HepG2 (cell line): Measurements from ENCODE around the gene HSD11B1. TPM values are rescaled to one million over a fixed set of nuclear protein-coding genes. Genes with fewer than 3 reads are reported as not detected.

Experiments used
- ATAC-seq: fragments of 200-7000 bp; cut with Tn5 transposase; 3 replicates; pipeline ENCODE4 v1.9.1; 2020; ENCODE audit warnings: mild to moderate bottlenecking, moderate library complexity
- BruUV-seq: library from RNA; stranded (reverse); fragments of 400-500 nt; replicated peaks from 2 replicates; lab custom pipeline; 2021; lab: Mats Ljungman, UMichigan
- CTCF ChIA-PET: fragments of 300-600 bp; formaldehyde crosslinking; extraction: SDS; loops from one replicate; lab custom pipeline; 2021; ENCODE audit warnings: low total read pairs, inconsistent platforms, low intra/inter-chr PET ratio; lab: Yijun Ruan, JAX
- POLR2A ChIA-PET: fragments of 350-600 bp; sonication (Branson Sonifier 250); formaldehyde crosslinking; loops from one replicate; lab custom pipeline; 2020; ENCODE audit warnings: antibody characterized with exemption, inconsistent platforms; lab: Yijun Ruan, JAX
- DNase-seq: peaks from one replicate; pipeline ENCODE4 v3.0.0-alpha.2; 2015; ENCODE audit warnings: low spot score
- FAIRE-seq: peaks from 3 replicates; lab custom pipeline; 2011; peaks lifted over from hg19 to GRCh38; lab: Jason Lieb, UNC
- H2AFZ ChIP-seq: one replicate; pipeline ENCODE4 v1.6.1; 2011; ENCODE audit warnings: low read length, inconsistent platforms
- H3K27ac ChIP-seq: fragments of 300-600 bp; 3 replicates; pipeline ENCODE4 v1.8.0; 2011; ENCODE audit warnings: mixed run types, mild to moderate bottlenecking, mixed read lengths, low read length, inconsistent platforms; ENCODE audit not compliant: insufficient read depth; ENCODE audit errors: extremely low read length
- H3K27me3 ChIP-seq, 2 experiments: fragments of 200-600 bp in 1 of 2; 2 replicates in 1 of 2; 3 replicates in 1 of 2; pipeline versions ENCODE4 v1.6.0 to v1.8.0; 2011; ENCODE audit warnings: low read length in 2 of 2, mild to moderate bottlenecking in 2 of 2, moderate library complexity in 2 of 2, inconsistent platforms in 1 of 2; ENCODE audit not compliant: insufficient read depth in 2 of 2, control insufficient read depth in 1 of 2
- H3K36me3 ChIP-seq, 2 experiments: fragments of 200-600 bp in 1 of 2; replicated peaks in 1 of 2; 2 replicates in 1 of 2; 3 replicates in 1 of 2; pipeline versions ENCODE4 v1.5.1 to v1.8.0; 2011; ENCODE audit warnings: low read length in 2 of 2, inconsistent platforms in 1 of 2; ENCODE audit not compliant: insufficient read depth in 2 of 2, control insufficient read depth in 1 of 2
- H3K4me1 ChIP-seq: 2 replicates; pipeline ENCODE4 v1.5.1; 2012; ENCODE audit warnings: low read length, inconsistent platforms; ENCODE audit not compliant: insufficient read depth
- H3K4me2 ChIP-seq: 2 replicates; pipeline ENCODE4 v1.6.0; 2011; ENCODE audit warnings: low read depth, low read length, inconsistent platforms
- H3K4me3 ChIP-seq, 3 experiments: fragments of 200-600 bp in 1 of 3; sonication (generic), shearing (Covaris generic) in 1 of 3; replicated peaks in 1 of 3; 2 replicates each; pipeline ENCODE4 v1.5.1; 2011 to 2016; ENCODE audit warnings: low read length in 3 of 3, inconsistent platforms in 2 of 3, low read depth in 2 of 3, mild to moderate bottlenecking in 2 of 3, control low read depth in 1 of 3, mixed read lengths in 1 of 3; ENCODE audit not compliant: insufficient read depth in 1 of 3
- H3K79me2 ChIP-seq: one replicate; pipeline ENCODE4 v1.6.1; 2011; ENCODE audit warnings: low read length, inconsistent platforms; ENCODE audit not compliant: insufficient read depth
- H3K9ac ChIP-seq: 2 replicates; pipeline ENCODE4 v1.6.0; 2011; ENCODE audit warnings: mild to moderate bottlenecking, low read depth, low read length, inconsistent platforms; ENCODE audit not compliant: insufficient read depth
- H3K9me3 ChIP-seq: 2 replicates; pipeline ENCODE4 v1.5.1; 2012; ENCODE audit warnings: mild to moderate bottlenecking, low read length
- H4K20me1 ChIP-seq: 2 replicates; pipeline ENCODE4 v1.6.0; 2011; ENCODE audit warnings: inconsistent platforms, mild to moderate bottlenecking, low read length, moderate library complexity; ENCODE audit not compliant: insufficient read depth
- CEBPB ChIP-seq: IDR thresholded peaks from 2 replicates; pipeline ENCODE4 v1.6.1; 2011; ENCODE audit warnings: low read depth, low read length, improper control_type of control experiment, borderline replicate concordance
- HES4 ChIP-seq: sonication (generic); formaldehyde crosslinking; IDR thresholded peaks from 2 replicates; pipeline ENCODE4 v1.9.0; 2021; ENCODE audit warnings: mild to moderate bottlenecking, missing genetic modification reagents, borderline replicate concordance
- RARA ChIP-seq: IDR thresholded peaks from 2 replicates; pipeline ENCODE4 v1.6.1; 2016; ENCODE audit warnings: missing genetic modification reagents, missing compliant biosample characterization
- ZBTB38 ChIP-seq: sonication (generic); formaldehyde crosslinking; IDR thresholded peaks from 2 replicates; pipeline ENCODE4 v1.5.1; 2020; ENCODE audit warnings: mild to moderate bottlenecking, missing genetic modification reagents
- ZNF564 ChIP-seq: sonication (generic); formaldehyde crosslinking; IDR thresholded peaks from 2 replicates; pipeline ENCODE4 v1.8.1; 2023; ENCODE audit warnings: mild to moderate bottlenecking, missing genetic modification reagents
- WGBS: methylation state at CpG from one replicate; pipeline ENCODE4 v1.1.6; 2017; ENCODE audit warnings: low lambda C conversion rate; 5-methylcytosine and 5-hydroxymethylcytosine counted together
- in situ Hi-C: cut with HindIII; loops from 2 replicates; pipeline ENCODE4 v1.10.0; 2017; ENCODE audit warnings: low pct_unique_long_range_greater_than_20kb; ENCODE audit not compliant: extremely low pct_ligation_motif_present
- intact Hi-C: fragments of 100-400 bp; cut with micrococcal nuclease; formaldehyde crosslinking; loops from one replicate; pipeline ENCODE4 v1.10.0; 2022; ENCODE audit not compliant: unreplicated experiment
- polyA plus RNA-seq, 8 experiments: library from polyadenylated mRNA; depleted of rRNA in 3 of 8; stranded (reverse) in 7 of 8; unstranded in 1 of 8; fragments of >200 nt; fragmentation: Illumina TruSeq in 4 of 8; extraction: Trizol in 4 of 8; gene quantifications; 2 replicates each; pipeline versions ENCODE4 v1.2.1 to v1.2.3, GENCODE V29; 2011 to 2016; ENCODE audit warnings: low read depth in 4 of 8, missing spikeins in 1 of 8, mixed read lengths in 1 of 8; ENCODE audit not compliant: insufficient read depth in 1 of 8
- total RNA-seq, 5 experiments: library from RNA; depleted of rRNA; stranded (reverse); fragments of >200 nt; fragmentation: Illumina TruSeq; extraction: Trizol; gene quantifications; 2 replicates each; pipeline ENCODE4 v1.2.3, GENCODE V29; 2016; ENCODE audit warnings: low read depth in 1 of 5

Gene HSD11B1
- total and polyA plus RNA-seq, 2 of the 13 experiments (the other 11 are each of a cell fraction or from before 2014, with no cell fraction given): not detected

DNA sequence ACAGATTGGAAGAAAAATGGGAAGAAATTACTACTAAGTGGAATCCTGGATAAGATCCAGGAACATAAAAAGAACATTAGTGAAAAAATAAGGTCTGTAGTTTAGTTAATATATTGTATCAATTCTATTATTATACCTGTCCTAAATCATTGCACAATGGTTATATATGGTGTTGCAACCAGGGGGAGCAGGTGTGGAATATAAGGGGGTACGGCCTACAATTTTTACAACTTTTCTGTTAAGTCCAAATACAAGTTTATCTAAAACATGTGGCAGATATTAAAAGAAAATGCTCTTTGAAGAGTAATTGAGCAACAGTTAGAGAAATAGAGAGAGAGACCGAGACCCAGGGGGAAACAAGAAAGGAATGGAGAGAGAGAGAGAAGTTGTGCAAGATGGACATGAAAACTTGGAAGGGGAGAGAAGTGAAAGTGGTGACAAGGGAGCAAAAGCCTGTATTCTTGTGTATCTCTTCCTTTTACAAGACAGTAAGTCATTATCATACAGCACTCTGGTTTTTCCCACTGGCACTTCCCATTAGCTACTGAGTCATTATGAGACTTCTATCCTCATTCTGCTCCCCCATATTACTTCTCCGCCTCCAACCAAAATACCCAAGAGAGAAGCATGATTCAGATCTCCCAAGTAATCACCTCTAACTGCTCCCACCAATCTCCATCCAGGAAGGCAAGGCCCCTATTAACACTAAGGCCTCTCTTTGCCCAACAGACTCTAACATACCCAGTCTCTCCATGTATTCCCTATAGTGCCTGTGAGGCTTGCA, 29.0 kb downstream of the HSD11B1 start:
- intact Hi-C loops (no loop called here), in situ Hi-C loops (no loop called here)
- H3K9me3 ChIP-seq: no peaks in the 10 kb centered on the region
- CTCF ChIA-PET: no interaction called here
- H3K4me1 ChIP-seq: no peaks in the 10 kb centered on the region
- TF ChIP-seq CEBPB (peak; percentile 12; the same call in 1 of the 2 replicates), RARA (CRISPR knock-in tag) (no peak)
- ATAC-seq: no peak
- POLR2A ChIA-PET: no interaction called here
- H3K27me3 ChIP-seq: no peaks in the 10 kb centered on the region; a peak in 1 of 5 replicates
- H3K36me3 ChIP-seq: no peaks in the 10 kb centered on the region
- H3K4me3 ChIP-seq: no peak overlapping the region
- H3K79me2 ChIP-seq: no peaks in the 10 kb centered on the region
- no peak for DNase-seq
- H3K27ac ChIP-seq: no peak overlapping the region
- WGBS: 11% methylated on average over 3 of the region's 3 CpGs
- no peak overlapping the region for H3K4me2 ChIP-seq
- H2AFZ ChIP-seq: no peak overlapping the region
- no peak for FAIRE-seq
- no TSS peak for BruUV-seq
- H3K9ac ChIP-seq: no peak overlapping the region
- H4K20me1 ChIP-seq: no peaks in the 10 kb centered on the region

DNA sequence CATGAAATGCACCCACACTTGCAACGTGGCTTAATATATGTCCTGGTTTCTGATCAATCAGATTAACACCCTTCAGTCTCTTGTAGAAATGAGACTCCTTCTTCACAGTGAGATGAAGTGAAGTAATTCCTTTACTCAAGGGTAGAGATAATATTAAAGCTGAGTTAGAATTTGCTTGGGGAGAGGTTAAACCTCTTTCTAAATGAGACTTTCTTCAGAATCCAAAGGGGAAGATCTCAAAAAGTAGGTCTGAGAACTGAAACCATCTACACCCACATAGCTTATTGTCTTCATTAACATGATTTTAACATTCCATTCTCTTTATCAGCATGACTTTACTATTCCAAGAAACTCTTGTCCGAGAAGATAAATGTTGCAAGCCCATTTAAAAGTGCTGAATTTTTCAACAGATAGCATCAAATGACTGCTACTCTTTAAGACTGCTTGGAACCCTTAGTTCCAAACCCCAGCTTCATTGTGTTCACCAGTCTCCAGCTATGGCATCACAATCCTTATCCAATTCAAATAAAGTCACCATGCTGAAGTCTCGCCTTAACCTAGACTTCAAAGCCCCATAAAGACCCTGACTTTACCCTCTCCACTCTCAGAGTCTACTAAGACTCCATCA, 32.0 kb downstream of the HSD11B1 start:
- H3K4me1 ChIP-seq: no peaks in the 10 kb centered on the region
- 0% methylated on average over 3 of the region's 3 CpGs for WGBS
- in situ Hi-C loops (no loop called here), intact Hi-C loops (no loop called here)
- TF ChIP-seq HES4 (CRISPR knock-in tag) (no peak), ZNF564 (no peak), ZBTB38 (no peak)
- ATAC-seq (no peak), DNase-seq (no peak), FAIRE-seq (no peak)
- no peaks in the 10 kb centered on the region for H3K79me2 ChIP-seq
- no peaks in the 10 kb centered on the region for H3K36me3 ChIP-seq
- H3K9ac ChIP-seq: no peak overlapping the region
- no peaks in the 10 kb centered on the region for H4K20me1 ChIP-seq
- H3K27me3 ChIP-seq: no peaks in the 10 kb centered on the region; a peak in 2 of 5 replicates
- no peaks in the 10 kb centered on the region for H3K9me3 ChIP-seq
- no peak overlapping the region for H3K4me2 ChIP-seq
- H3K27ac ChIP-seq: no peak overlapping the region
- ChIA-PET CTCF (no interaction called here), POLR2A (no interaction called here)
- H2AFZ ChIP-seq: no peak overlapping the region
- BruUV-seq: no TSS peak
- H3K4me3 ChIP-seq: no peak overlapping the region
